GM12801 (cell line): ENCODE results near the gene BTLA.

Experiments
- CTCF ChIP-seq: IDR thresholded peaks from one replicate; pipeline ENCODE4 v1.5.1; 2011; ENCODE audit warnings: control low read depth; ENCODE audit not compliant: insufficient read length; ENCODE audit errors: extremely low read depth

The BTLA gene

GRCh38 chr3:112484352-112484751 is 14.9 kb downstream of the BTLA start:
- TF ChIP-seq CTCF, result no peak

- TF ChIP-seq CTCF, result no peak
Observed at GRCh38 chr3:112482675-112483074, 16.6 kb downstream of the BTLA start.

- TF ChIP-seq CTCF, result no peak
Observed at GRCh38 chr3:112481302-112481721, 18.0 kb downstream of the BTLA start.

GRCh38 chr3:112477891-112478290 is 21.4 kb downstream of the BTLA start:
- TF ChIP-seq CTCF, result no peak

- no peak for TF ChIP-seq CTCF
Observed at GRCh38 chr3:112476346-112476745, 22.9 kb downstream of the BTLA start.

- TF ChIP-seq CTCF, result no peak
Observed at GRCh38 chr3:112474796-112475195, 24.5 kb downstream of the BTLA start.

- TF ChIP-seq CTCF, result no peak
Observed at GRCh38 chr3:112472691-112473090, 26.6 kb downstream of the BTLA start.
